Natural killer cell (primary cell): Measurements from ENCODE around the gene PHPT1. TPM values are rescaled to one million over a fixed set of nuclear protein-coding genes. Genes with fewer than 3 reads are reported as not detected.
A peak's percentile ranks its signal among the peaks of the same experiment; 100 is the strongest.

Source experiments
- ATAC-seq, 3 donors: fragments of 150-1000 bp in 2 of 3; fragments of 200-7000 bp in 1 of 3; cut with Tn5 transposase; 1 replicate in 1 of 3; 2 replicates in 2 of 3; pipeline ENCODE4 v1.10.0; 2021; ENCODE audit warnings: mild to moderate bottlenecking in 2 of 3, moderate library complexity in 2 of 3
- DNase-seq, 2 donors: peaks; one replicate each; pipeline versions ENCODE4 v3.0.0 to v3.0.0-alpha.2; 2013 to 2021; ENCODE audit warnings: mixed read lengths in 1 of 2
- H3K27ac ChIP-seq: one replicate; pipeline ENCODE4 v1.5.1; 2013; ENCODE audit warnings: mild to moderate bottlenecking, low read length
- H3K27me3 ChIP-seq: one replicate; pipeline ENCODE4 v1.6.1; 2013; ENCODE audit warnings: low read length; ENCODE audit not compliant: control insufficient read depth, insufficient read depth
- H3K36me3 ChIP-seq: one replicate; pipeline ENCODE4 v1.6.1; 2013; ENCODE audit warnings: low read length; ENCODE audit not compliant: control insufficient read depth, insufficient read depth
- H3K4me1 ChIP-seq: one replicate; pipeline ENCODE4 v1.6.1; 2013; ENCODE audit warnings: low read length; ENCODE audit not compliant: control insufficient read depth, insufficient read depth
- H3K4me3 ChIP-seq: one replicate; pipeline ENCODE4 v1.5.1; 2013; ENCODE audit warnings: low read length
- H3K9me3 ChIP-seq: one replicate; pipeline ENCODE4 v1.6.1; 2013; ENCODE audit warnings: low read length; ENCODE audit not compliant: control insufficient read depth, insufficient read depth
- H3K27ac Mint-ChIP-seq, 2 donors: one replicate each; pipeline ENCODE4 v1.8.0; 2022; ENCODE audit warnings: mild to moderate bottlenecking in 2 of 2, mixed read lengths in 2 of 2, moderate library complexity in 1 of 2
- H3K27me3 Mint-ChIP-seq, 2 donors: one replicate each; pipeline ENCODE4 v1.8.0; 2022; ENCODE audit warnings: low read depth in 2 of 2, mixed read lengths in 2 of 2
- H3K36me3 Mint-ChIP-seq: one replicate; pipeline ENCODE4 v1.8.0; 2022; ENCODE audit warnings: mixed read lengths
- H3K4me1 Mint-ChIP-seq, 2 donors: one replicate each; pipeline ENCODE4 v1.8.0; 2022; ENCODE audit warnings: mixed read lengths in 2 of 2
- H3K4me3 Mint-ChIP-seq: one replicate; pipeline ENCODE4 v1.8.0; 2022; ENCODE audit warnings: mild to moderate bottlenecking, moderate library complexity, mixed read lengths
- H3K9me3 Mint-ChIP-seq, 2 donors: one replicate each; pipeline ENCODE4 v1.8.0; 2022; ENCODE audit warnings: mixed read lengths in 2 of 2
- WGBS: methylation state at CpG from one replicate; pipeline ENCODE4 v1.1.7; 2013; ENCODE audit warnings: missing lambda C conversion rate; ENCODE audit not compliant: insufficient coverage; 5-methylcytosine and 5-hydroxymethylcytosine counted together
- intact Hi-C: fragments of 100-400 bp; cut with micrococcal nuclease; formaldehyde crosslinking; loops from one replicate; pipeline ENCODE4 v1.14.2; 2022
- total RNA-seq, 4 donors: library from RNA; stranded (reverse); fragments of 120-200 nt in 1 of 4; gene quantifications; one replicate each; pipeline versions ENCODE4 v1.2.3 to v1.2.4, GENCODE V29; 2013 to 2022
- TF ChIP-seq, protein P1 (sequence below): fragments of 200-600 bp; IDR thresholded peaks from one replicate; pipeline ENCODE4 v1.8.0; 2022; ENCODE audit warnings: antibody characterized with exemption

The PHPT1 gene
- total RNA-seq, 3 donors from 2014 or later (not counting 1 experiment from before 2014, with no cell fraction given), result 63.5 to 69.8 (median 67.7) TPM

DNA sequence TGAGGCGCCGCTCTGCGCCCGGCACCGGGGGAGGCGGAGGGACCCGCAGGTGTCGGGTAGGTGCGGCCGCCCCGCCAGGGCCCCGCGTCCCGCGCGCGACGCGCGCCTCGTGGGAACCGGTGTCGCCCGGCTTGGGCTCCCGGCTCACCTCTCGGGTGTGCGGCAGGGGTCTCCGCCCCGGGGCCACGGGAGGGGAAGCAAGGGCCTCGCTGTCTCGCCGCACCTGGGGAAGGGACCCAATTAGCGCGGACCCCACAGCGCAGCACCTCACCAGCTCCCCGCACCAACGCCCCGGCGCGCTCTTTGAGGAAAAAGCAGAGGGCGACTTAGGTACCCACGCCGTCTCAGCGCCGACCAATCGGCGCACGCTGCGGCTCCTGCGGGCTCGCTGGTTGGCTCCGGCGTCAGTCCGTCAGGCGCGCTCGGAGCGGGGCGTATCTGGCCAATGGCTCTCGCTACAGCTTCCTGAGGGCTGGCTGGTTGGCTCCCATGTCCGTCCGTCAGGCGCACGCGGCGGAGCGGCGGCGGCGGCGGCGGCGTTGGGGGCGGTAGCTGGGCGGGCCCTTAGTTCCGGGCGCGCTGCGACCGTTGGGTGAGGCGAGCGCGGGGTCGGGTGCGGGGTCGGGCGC lies 36.9 kb downstream of the PHPT1 start, which contains the start of gene TRAF2:
TRAF2 (plus strand) TSS at position 567 of the 629 bp plus-strand sequence. CDS start 12,225 bp downstream, outside the sequence.
- under 1% methylated on average over 88 of the region's 88 CpGs for WGBS
- peak; percentile 81 to 95 (median 88) for ATAC-seq
- peak; percentile 97 to 99 for DNase-seq
- H3K4me1 Mint-ChIP-seq, result peaks cover 15 to 34% of the 10 kb centered on the region in 2 donors
- TF ChIP-seq, protein P1, sequence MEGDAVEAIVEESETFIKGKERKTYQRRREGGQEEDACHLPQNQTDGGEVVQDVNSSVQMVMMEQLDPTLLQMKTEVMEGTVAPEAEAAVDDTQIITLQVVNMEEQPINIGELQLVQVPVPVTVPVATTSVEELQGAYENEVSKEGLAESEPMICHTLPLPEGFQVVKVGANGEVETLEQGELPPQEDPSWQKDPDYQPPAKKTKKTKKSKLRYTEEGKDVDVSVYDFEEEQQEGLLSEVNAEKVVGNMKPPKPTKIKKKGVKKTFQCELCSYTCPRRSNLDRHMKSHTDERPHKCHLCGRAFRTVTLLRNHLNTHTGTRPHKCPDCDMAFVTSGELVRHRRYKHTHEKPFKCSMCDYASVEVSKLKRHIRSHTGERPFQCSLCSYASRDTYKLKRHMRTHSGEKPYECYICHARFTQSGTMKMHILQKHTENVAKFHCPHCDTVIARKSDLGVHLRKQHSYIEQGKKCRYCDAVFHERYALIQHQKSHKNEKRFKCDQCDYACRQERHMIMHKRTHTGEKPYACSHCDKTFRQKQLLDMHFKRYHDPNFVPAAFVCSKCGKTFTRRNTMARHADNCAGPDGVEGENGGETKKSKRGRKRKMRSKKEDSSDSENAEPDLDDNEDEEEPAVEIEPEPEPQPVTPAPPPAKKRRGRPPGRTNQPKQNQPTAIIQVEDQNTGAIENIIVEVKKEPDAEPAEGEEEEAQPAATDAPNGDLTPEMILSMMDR, result no peak
- H3K4me1 ChIP-seq, result peaks cover 59% of the 10 kb centered on the region
- H3K9me3 Mint-ChIP-seq, result no peaks in the 10 kb centered on the region
- H3K36me3 ChIP-seq, result no peaks in the 10 kb centered on the region
- peak within 1 kb of the TSS; percentile 93 to 98 for H3K27ac Mint-ChIP-seq
- H3K27me3 ChIP-seq, result no peaks in the 10 kb centered on the region
- intact Hi-C loops, result loop anchor here (1.0 to 5.0 kb wide), 2 partner anchors 37 to 56 kb away; partner anchors contain the start of genes FBXW5 and PHPT1
- peak within 1 kb of the TSS; percentile 87 for H3K27ac ChIP-seq
- peak within 1 kb of the TSS; percentile 85 for H3K4me3 Mint-ChIP-seq
- no peaks in the 10 kb centered on the region for H3K27me3 Mint-ChIP-seq
- no peaks in the 10 kb centered on the region for H3K36me3 Mint-ChIP-seq
- H3K9me3 ChIP-seq, result no peaks in the 10 kb centered on the region
- H3K4me3 ChIP-seq, result peak within 1 kb of the TSS; percentile 71

DNA sequence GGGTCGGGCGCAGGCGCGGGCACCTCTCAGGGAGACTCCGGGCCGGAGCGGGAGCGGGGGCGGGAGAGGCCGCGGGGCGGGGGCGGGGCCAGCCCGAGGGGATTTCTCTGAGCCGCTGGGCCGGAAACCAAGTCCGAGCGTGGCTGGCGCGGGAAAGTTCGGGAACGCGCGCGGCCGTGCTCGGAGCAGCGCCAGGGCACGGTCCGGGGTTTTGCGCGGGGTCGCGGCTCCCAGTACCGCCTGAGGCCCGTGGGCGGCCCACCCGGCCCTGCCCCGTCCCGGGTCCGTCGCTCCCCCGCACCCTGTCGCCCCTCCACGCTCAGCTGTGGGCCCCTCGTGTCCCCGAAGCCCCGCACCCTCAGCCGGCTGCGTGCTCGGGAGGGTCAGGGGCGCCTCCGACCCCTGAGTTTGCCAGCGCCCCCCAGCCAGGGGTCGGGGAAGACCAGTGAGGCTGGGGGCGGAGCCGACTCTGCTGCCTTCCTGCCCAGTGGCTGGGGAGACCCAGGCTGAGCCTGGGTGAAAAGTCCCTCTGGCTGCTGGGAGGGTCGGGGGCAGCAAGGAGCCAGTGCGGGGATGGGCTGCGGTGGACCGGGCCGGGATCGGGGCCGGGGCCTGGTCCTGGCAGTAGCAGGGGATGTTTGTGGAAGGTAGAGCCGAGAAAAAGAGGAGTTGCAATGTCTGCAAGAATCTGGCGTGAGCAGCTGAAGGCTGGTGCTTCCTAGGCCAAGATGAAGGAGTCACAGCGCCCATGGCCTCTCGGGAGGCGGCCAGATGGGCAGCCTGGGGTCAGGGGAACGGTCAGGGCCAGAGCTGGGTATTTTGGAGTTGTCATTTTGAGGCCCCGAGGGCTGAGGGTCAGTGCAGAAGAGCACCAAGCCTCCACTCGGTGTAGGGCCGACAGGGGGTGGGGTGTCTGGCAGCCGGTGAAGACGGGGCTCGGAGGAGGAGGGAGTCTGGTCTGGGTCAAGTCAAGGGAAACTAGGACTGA lies 37.7 kb downstream of the PHPT1 start:
- WGBS, result 1% methylated on average over 76 of the region's 76 CpGs
- intact Hi-C loops, result loop anchor here (1.0 to 5.0 kb wide), 2 partner anchors 38 to 55 kb away; partner anchors contain the start of genes FBXW5 and PHPT1

DNA sequence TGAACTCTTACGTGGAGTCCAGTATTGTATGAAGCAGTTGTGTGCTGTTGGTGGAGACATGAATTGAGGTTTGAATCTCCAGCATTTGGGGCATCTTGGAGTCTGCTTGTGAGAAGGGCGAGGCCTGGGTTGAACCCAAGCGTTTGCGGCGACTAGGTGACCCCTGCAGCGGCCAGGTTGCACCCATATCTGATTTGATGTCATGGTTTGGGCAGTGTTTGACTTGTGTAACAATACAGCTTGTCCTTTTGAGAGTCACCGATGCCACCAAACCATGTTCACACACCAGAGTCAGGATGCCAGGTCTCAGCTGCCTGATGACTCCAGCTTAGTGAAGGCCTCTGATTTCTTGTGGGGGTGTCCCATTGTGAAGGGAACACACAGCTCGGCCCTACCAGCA lies 39.2 kb downstream of the PHPT1 start:
- H3K4me1 Mint-ChIP-seq, result peaks cover 8 to 23% of the 10 kb centered on the region in 2 donors
- 82% methylated on average over 7 of the region's 8 CpGs for WGBS

More for the DNA sequence above, 37.7 kb downstream of the PHPT1 start:
- Histone ChIP-seq H3K4me1 (peaks cover 51% of the 10 kb centered on the region), H3K36me3 (peaks cover 4% of the 10 kb centered on the region), H3K27ac (peak overlapping the region; percentile 87), H3K27me3 (no peaks in the 10 kb centered on the region), H3K4me3 (peak overlapping the region; percentile 71), H3K9me3 (no peaks in the 10 kb centered on the region)
- TF ChIP-seq, protein P1, result no peak
- ATAC-seq (peak; percentile 45 to 74 (median 64)), DNase-seq (peak in 1 of 2 donors; percentile 91)
- Mint-ChIP-seq H3K27me3 (no peaks in the 10 kb centered on the region), H3K9me3 (no peaks in the 10 kb centered on the region), H3K4me3 (peak overlapping the region; percentile 85), H3K4me1 (peaks cover 15 to 27% of the 10 kb centered on the region in 2 donors), H3K27ac (peak overlapping the region; percentile 93 to 98), H3K36me3 (no peaks in the 10 kb centered on the region)

More for the DNA sequence above, 39.2 kb downstream of the PHPT1 start:
- H3K36me3 ChIP-seq, result peaks cover 4% of the 10 kb centered on the region
- Mint-ChIP-seq H3K27me3 (no peaks in the 10 kb centered on the region), H3K27ac (peak overlapping the region; percentile 47 to 93), H3K9me3 (no peaks in the 10 kb centered on the region), H3K4me3 (no peak overlapping the region), H3K36me3 (no peaks in the 10 kb centered on the region)
- intact Hi-C loops, result loop anchor here (5.0 kb wide), 1 partner anchor 54 kb away; the partner anchor contains the start of gene FBXW5
- peaks cover 35% of the 10 kb centered on the region for H3K4me1 ChIP-seq
- ATAC-seq (no peak), DNase-seq (no peak)
- TF ChIP-seq, protein P1, result no peak
- H3K4me3 ChIP-seq, result no peak overlapping the region
- no peaks in the 10 kb centered on the region for H3K9me3 ChIP-seq
- no peaks in the 10 kb centered on the region for H3K27me3 ChIP-seq
- H3K27ac ChIP-seq, result no peak overlapping the region
